Kasumi-1 (cell line): ENCODE data around the gene FSTL4.
"Not testable (repeated sequence)": the region's sequence is repeated elsewhere in the genome, so short reads cannot be mapped to it uniquely, and the experiment has no call there.

Experiments used
- DNase-seq, 2 experiments: peaks; one replicate each; lab custom pipeline; 2025; lab: John Stamatoyannopoulos, UW

FSTL4 gene

DNA sequence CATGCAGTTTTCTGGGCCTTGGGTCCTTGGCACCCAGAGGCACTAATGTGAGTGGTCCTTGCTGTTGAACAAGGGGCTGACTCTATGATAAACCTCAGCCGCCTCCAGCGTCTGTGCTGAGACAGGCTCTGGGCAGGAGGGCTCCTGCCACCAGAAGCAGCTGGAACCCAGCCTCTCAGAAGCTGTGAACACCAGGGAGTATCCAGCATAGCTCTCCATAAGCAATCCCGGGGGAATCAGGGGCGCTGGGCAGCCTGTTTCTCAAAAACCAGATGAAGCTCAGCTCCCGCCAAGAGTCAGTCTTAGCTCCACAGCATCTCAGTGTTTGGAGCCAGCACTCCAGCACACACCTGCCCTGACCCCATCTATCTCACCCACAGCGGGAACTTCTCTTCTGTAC, 390.3 kb downstream of the FSTL4 start:
- no peak for DNase-seq

DNA sequence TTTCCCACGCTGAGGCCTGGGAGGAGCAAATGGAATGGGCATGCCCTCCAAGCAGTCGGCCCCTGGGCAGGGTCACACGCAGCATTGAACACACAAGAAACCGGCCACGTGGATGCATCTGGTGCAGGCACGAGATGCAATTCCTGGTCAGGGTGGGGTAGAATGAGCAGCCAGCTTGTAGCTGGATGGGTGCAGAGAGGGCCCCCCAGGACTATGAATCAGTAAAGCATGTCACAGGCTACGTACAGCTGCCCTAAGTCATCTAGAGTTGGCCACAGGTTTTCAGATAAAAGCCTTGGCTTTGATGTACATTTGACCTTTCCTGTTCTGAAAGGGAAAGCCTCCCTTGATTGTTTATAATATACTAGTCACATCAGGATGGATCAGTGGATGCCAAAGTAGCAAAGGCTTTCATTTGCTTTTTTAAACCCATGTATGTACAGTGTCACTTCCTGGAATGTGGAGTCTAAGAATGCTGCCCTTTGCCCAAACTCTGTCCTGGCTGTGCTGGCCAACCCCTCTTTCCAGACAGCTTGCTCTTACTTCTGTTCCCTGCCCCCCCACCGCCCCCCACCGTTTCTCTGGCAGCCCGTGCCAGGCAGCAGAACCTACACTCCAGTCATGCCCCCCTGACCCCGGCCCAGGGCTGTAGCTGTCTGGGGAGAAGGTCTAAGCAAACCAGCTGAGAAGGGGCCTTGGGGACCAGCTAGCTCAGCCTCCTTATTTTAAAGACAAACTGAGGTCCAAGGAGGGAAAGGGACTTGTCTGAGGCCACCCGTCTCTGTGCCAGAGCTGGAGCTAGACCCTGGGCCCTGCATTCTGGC, 391.3 kb downstream of the FSTL4 start:
- DNase-seq: no peak

DNA sequence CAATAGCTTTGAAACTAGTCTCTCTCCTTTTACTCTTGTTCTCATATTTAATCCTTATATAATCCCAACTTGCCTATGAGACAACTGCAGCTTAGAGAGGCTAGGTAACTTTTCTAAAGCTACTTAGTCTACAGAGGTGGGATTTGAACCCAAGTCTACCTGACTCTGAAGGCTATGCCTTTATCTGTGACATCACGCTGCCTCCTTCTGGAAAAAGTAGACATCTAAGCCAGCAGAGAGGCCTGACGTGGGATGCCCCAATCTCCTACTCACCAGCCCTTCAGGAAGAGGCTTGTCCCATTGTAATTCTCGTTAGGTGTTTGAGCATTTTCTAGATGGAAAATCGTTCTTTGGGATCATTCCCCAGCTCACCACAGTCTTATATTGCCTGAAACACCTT, 393.0 kb downstream of the FSTL4 start:
- no peak for DNase-seq

DNA sequence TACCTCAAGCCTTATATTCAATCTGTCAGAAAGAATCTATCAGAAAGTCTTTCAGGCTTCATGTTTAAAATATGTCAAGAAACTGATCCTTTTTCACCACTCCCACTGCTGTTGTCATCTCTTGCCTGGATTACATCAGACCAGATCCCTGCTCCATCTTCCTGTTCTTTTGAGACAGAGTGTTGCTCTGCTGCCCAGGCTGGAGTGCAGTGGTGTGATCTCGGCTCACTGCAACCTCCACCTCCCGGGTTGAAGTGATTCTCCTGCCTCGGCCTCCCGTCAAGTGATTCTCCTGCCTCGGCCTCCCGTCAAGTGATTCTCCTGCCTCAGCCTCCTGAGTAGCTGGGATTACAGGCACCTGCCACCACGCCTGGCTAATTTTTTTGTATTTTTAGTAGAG, 396.2 kb downstream of the FSTL4 start:
- DNase-seq: not testable (repeated sequence)

DNA sequence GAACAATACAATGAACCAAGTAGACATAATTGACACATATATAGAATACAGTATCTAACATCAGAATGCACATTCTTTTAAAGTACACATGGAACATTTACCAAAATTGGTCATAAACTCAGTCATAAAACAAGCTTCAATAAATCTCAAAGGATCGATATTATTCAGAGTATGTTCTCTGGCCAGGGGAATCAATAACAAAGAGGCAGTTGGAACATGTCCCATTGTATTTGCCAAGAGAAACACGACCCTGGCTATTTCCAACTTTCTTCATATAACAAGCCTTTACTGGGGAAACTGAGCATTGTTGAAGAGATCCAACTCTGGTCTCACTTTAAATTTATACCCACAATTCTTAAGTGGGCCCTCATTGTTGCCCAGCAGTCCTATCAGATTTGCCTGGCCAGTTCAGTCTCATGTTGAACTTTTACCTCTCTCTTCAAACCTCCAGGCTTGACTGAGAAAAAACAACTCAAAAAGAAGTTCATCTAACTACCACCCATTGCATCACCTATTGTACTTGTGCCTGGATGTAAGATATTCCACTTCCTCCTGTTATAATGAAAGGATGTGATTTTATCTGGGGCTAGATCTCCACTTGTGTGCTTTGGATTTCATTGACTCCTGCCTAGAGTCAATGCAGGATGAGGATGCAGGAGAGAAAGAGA, 398.1 kb downstream of the FSTL4 start:
- DNase-seq: no peak

DNA sequence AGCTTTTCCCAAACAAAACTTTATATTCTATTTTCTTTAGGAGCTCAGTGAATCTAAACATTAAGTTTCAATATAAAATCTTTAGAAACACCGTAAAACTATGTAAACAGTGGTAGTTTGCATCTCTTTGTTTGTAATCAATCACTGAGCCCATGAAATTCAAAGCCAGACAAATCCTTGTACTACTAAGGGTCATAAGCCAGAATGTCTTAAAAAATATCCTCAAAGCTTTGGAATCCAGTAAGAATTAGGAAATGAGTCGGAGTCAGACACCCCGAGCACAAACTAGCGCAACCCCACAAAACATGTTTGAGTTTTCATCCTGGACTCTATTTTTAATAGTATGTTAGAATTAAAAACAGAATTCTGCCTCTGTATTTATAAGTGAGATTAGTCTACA, 406.7 kb downstream of the FSTL4 start:
- DNase-seq: no peak

DNA sequence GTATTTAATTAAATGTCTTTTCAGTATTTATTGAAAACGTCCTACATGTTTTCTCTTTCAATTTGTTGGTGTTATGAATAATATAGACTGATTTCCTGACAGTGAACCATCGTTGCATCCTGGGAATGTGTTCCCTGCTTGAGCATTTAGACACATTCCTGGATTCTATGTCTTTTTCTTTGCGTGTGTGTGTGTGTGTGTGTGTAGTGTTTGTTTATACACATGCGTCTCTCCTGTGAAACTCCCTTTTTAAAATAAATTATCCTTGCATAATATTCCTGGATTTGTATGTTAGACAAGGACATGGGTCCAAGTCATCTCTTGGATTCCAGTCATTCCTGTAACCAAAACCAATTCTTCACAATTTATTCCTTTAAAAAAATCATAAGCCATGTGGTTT, 407.1 kb downstream of the FSTL4 start:
- DNase-seq: no peak

DNA sequence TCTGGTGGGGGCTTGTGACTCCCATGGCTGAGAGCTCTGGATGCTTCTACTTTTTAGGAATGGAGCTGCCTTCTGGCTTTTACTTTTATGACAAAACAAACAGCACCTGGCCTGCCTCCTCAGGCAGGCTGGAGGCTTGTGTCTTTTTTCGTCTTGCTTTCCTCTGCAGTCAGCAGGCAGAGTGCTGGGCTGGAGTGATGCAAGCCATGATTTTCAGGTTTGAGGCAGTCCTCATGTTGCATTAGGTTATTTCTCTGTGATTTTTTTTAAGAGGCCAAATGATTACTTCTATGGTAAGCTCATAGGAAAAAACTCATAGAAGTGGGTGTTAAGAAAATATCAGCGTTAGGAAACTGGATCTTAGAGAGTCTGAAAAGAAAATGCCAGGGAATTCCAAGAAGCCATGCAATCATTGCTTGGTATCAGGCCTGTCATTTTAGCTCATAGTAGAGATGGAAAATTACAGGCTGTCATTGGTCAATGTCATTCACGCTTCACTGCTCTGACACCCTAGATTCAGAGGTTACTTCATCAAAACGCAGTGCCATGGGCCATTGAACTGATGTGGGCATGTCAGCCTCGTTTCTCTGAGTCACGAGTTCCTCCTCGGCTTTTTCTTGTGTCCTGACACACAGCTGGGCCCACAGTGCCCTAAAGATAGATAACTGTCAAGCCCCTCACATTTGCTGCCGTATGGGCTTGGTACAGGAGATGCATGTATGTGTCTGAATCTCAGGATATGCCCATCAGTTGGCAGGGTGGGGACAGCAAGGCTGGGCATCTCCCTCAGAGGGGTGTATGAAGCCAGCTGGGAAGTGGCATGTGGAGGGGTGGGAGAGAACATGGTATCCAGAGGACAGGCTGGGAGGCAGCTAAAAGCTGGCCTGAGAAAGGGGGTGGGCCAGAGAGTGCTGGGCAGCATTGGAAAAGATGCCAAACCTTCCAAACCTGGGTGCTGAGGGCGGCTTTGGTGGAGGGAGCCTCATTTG, 408.7 kb downstream of the FSTL4 start:
- DNase-seq: no peak

DNA sequence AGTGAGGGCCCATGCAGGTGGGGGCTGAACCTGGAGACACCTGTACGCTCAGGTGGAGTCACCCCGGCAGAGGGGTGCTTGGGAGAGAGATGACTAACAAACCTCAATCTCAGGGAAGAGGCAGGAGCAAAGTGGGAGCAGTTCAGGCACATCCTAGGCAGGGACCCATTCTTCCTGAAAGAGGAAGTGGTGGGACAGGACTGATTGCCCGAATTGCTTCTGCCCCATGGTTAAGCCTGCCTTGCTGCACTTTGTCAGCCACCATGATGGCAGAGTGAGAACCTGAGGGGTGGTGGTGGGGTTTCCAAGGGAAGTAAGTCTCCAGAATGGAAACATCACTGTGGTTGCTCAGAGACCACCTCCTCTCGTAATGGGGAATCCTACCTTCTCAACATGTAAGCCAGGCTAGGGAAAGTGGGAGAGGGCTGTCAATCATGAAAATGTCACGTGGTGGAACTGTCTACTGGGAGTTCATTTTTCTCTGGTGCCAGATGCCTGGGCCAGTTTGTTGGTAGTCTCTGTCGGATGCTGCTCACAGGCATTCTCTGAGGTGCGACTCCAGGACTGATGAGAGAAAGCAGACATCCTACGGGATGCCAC, 410.2 kb downstream of the FSTL4 start:
- DNase-seq: no peak

DNA sequence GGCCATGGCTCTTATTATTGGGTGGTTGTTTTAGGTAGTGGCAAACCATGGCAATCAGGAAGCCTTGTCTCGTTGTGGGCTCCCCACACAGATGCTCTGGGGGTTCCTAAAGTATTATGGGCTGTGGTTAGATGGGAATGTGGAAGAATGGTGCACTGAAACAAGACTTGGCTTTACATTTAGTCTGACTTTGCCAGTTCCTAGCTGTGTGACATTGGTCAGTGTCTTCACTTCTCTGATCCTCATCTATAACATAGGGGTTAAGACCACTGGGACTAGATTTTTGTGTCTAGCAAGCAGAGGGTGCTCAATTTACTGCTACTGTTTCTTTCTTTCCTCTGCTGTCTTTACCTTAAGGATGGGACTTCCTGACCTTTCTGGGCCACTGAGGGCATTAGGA, 411.0 kb downstream of the FSTL4 start:
- DNase-seq: no peak

DNA sequence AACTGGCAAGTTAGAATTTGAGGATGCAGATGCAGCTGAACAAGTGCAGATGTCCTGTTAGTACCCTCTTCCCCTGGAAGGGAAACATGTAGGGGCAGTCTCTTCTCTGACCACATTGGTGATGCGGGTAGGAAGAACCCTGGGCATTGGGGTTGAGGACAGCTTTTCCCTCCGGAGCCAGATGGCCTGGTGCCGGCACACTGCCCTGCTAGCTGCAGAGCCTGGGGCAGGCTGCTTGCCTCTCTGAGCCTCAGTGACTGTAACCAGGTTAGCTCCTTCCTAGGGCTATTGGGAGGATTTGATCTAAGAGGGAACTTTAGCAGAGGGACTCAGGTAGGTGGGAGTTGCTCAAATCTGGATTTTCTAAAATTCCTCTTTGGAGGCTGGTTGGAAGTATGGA, 412.1 kb downstream of the FSTL4 start:
- no peak for DNase-seq

DNA sequence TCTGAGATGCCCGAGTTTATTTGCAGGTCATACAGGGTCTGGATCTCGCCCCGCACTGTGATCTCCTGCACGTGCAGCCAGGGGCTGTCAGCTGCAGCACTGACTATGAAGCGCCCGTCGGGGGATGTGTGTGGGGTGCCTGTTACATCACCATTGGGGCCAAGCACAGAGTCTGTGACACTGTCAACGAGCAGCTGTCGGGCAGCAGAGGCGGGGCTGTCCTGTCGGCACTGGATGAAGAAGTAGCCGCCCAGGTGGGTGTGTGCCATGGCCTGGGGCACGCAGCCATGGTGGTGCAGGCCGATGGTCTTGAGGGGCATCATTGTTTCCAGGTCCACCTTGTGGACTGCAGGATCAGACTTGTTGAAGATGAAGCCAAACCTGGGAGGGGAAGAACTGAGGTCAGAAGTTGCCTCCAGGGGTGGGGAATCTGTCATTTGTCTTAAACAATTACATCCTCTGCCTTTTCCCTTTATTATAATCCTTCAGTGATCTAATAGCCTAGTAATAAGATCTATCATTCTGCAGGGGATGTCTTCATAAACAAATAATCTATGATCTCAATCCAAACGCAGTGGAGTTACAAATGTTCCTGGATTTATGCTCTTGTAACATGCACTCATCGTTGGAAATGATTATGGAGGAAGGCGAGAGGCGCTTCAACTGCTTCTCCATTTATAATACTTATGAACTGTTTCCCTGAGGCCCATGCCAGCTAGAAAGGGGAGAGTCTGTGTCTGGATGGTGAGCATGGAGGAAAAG, 412.7 kb downstream of the FSTL4 start:
- DNase-seq: no peak

DNA sequence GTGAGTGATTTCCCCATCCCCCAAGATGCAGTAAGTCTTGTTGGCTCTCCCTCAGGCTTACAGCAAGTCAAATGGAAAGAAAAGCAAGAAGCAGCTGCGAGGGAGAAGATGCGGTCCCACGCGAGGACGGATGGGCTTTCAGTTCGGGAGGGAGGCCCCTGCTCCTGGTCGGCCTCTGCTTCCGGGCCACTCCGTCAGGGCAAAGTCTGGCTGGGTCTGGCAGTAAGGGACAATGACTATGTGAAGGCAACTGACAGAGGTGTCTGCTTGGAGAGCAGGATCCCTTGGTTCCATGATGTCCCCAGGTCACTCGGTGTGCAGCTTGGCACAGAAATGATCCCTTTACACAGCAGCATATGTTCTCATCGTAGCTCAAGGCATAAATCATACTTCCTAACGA, 413.8 kb downstream of the FSTL4 start:
- DNase-seq: no peak

DNA sequence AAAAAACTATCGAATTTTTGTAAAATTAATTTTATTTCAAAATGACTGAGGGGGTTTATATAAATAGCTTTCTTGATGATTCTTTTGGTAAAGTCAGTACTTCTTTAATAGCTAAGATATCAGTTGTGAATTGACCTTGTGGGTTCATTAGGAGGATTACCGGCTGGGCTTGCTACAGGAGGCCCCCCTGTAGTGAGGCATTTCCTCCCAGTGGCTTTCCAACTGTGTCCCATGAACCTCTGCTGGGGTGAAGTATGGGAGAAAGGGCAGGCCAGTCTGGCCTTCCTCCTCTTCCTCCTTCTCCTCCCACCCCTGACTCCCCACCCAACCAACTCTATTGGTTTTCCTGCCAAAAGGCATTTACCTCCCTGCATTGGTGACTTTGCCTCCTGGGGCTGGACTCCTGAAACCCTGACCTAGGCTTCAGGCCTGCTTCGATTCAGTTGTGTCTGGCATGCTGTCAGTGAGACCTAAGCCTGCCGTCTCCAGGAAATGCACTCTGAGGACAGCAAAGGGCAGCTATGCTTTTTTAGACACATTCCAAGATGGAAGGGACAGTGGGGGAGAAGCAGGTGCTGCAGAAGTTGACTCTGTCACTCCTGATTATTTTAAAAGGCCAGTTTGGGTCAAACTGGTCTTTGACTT, 415.8 kb downstream of the FSTL4 start:
- no peak for DNase-seq

DNA sequence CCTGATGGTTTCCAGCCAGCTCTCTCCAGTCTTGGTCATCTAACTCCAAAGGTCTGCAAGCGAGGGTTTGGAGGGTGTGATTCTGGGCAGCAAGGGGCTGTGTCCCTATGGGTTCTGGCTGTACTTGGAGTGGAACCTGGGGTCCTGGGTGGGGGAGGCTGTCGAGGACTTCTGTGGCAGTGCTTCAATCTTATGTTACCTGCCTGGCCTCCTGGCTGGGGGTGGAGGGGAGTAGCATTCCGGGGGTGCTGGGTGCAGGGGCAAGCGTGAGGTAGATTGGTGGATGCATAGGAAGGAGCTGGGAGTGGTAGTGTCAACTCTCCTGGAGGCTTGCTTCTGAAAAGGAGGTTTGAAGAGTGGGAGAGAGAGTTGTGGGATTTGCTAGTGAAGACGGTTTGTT, 417.1 kb downstream of the FSTL4 start:
- DNase-seq: no peak

DNA sequence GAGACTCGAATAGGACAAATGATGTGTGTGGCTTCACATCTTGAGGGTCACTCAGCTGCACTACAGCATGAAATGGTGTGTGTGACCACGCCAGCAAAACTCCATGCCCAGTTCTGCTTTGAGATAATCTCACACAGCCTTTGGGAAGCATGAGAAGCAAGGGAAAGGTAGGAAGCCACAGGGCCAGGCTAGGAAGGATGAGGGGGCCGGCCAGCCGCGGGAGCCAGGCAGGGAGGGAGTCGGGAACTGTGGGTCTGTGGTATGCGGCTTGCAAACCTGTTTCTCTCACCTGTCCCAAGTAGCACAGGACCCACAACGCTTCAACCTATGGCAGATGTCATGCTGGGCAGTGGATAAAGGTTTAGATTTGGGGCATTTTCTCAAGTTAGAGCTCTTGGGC, 418.5 kb downstream of the FSTL4 start:
- DNase-seq: no peak

DNA sequence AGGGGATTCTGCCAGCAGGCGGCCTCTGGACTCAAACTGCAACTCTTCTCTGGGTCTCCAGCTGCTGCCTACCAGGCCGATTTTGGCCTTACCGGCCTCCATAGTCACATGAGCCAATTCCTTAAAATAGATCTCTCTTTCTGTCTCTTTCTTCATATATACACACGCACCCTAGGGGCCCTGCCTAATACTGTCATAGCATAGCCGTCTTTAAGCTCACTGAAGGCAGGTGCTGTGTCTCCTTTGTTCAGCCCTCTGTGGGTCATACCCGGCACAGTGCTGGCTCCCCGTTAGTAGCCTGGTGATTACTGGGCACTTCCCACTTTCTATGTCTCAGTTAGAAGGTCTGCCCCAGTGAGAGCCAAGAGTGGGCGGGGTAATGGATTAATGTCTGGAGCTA, 419.6 kb downstream of the FSTL4 start:
- DNase-seq: no peak

DNA sequence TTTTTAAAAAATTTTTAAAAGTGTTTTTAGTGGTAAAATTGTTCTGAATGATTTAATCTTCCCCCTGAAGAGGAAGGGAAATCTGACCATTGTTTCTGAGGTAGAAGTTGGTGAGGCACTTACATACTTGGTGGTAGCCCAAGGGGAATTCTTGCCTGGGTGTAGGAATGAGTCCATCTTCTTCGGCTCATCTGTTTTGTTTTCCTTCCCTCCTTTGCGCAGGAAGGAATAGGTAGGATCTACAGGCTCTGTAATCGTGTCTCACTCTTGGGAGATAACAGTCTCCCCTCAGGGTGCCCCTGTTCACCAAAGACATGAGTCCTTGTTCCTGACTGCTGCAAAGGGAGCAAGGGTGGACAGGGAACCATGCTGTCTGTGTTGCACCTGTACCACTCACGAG, 422.5 kb downstream of the FSTL4 start:
- no peak for DNase-seq

DNA sequence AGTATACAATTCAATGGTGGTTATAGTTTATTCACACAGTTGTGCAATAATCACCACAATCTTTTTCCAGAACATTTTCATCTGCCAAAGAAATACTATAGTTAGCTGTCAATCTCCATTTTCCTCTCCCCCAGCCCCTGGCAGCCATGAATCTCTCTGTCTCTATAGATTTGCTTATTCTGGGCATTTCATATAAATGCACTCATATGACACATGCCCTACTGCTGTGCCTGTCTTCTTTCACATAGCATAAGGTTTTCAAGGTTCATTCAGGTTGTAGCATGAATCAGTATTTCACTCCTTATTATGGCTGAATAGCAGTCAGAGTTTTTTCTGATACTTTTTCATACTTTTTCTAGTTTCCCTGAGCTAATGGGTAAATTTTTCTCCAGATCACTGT, 432.9 kb downstream of the FSTL4 start:
- no peak for DNase-seq

DNA sequence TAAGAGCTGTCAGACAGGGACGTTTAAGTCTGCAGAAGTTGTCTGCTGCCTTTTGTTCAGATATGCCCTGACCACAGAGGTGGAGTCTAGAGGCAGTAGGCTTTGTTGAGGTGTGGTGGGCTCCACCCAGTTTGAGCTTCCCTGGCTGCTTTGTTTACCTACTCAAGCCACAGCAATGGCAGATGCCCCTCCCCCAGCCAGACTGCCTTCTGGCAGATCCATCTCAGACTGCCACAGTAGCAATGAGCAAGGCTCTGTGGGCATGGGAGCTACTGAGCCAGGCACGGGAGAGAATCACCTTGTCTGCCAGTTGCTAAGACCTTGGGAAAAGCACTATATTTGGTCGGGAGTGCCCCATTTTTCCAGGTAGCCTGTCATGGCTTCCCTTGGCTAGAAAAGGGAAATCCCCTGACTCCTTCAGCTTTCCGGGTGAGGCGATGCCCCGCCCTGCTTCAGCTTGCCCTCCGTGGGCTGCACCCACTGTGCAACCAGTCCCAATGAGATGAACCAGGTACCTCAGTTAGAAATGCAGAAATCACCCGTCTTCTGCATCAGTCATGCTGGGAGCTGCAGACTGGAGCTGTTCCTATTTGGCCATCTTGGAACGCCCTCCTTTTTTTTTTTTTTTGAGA, 441.5 kb downstream of the FSTL4 start:
- DNase-seq: not testable (repeated sequence)
